Activated CD4-positive, alpha-beta memory T cell treated with anti-CD3 and anti-CD28 coated beads for 36 hours (primary cell): ENCODE data around the gene NABP2. TPM values are rescaled to one million over a fixed set of nuclear protein-coding genes. Genes with fewer than 3 reads are reported as not detected.

ENCODE experiments used
- CTCF ChIA-PET: fragments of 350-600 bp; sonication (Branson Sonifier 250); formaldehyde crosslinking; loops from one replicate; lab custom pipeline; 2021; ENCODE audit warnings: antibody characterized with exemption, inconsistent platforms; lab: Charles Lee
- POLR2A ChIA-PET: fragments of 350-600 bp; sonication (Branson Sonifier 250); formaldehyde crosslinking; loops from one replicate; lab custom pipeline; 2021; ENCODE audit warnings: antibody characterized with exemption; lab: Charles Lee
- DNase-seq: peaks from one replicate; pipeline ENCODE4 v3.0.0-alpha.2; 2020
- H3K27ac Mint-ChIP-seq: one replicate; pipeline ENCODE4 v1.8.0; 2021; ENCODE audit warnings: mixed read lengths
- H3K27me3 Mint-ChIP-seq: one replicate; pipeline ENCODE4 v1.8.0; 2021; ENCODE audit warnings: mixed read lengths
- H3K36me3 Mint-ChIP-seq: one replicate; pipeline ENCODE4 v1.8.0; 2021; ENCODE audit warnings: mixed read lengths
- H3K4me1 Mint-ChIP-seq: one replicate; pipeline ENCODE4 v1.8.0; 2021; ENCODE audit warnings: low read depth, mixed read lengths
- H3K4me3 Mint-ChIP-seq: one replicate; pipeline ENCODE4 v1.8.0; 2021; ENCODE audit warnings: mild to moderate bottlenecking, mixed read lengths
- H3K9me3 Mint-ChIP-seq: one replicate; pipeline ENCODE4 v1.8.0; 2021; ENCODE audit warnings: mixed read lengths
- intact Hi-C: fragments of 100-400 bp; cut with micrococcal nuclease; formaldehyde crosslinking; loops from one replicate; pipeline ENCODE4 v1.15.1; 2023
- total RNA-seq, 2 experiments: library from RNA; stranded (reverse); gene quantifications; one replicate each; pipeline ENCODE4 v1.2.3, GENCODE V29; 2021

NABP2 gene
- total RNA-seq, 2 experiments from 2014 or later, result 62.0 to 62.2 TPM

DNA sequence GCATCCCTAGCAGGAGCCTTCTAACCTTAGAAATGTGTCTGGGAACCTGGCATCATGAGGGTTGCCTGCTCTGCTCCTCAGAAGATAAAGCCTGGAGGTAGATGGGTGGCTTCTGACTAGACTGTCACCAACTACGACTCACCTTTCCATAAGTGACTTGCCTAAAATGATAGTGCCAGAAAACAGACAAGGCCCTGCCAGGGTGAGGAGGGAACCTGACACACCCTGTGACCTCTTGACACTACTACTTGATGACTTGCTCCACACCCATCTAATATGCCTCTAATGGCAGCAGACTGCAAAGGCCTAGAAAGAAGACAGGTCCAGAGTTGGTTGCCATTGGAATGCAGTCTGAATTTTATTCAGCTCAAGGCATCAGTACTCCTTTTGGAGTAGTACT is 11.8 kb upstream of the NABP2 start:
- Mint-ChIP-seq H3K9me3 (no peaks in the 10 kb centered on the region), H3K27me3 (no peaks in the 10 kb centered on the region), H3K27ac (no peak overlapping the region), H3K36me3 (peaks cover 48% of the 10 kb centered on the region), H3K4me1 (peaks cover 14% of the 10 kb centered on the region), H3K4me3 (no peak overlapping the region)
- intact Hi-C loops, result loop anchor here (1.0 kb wide), 1 partner anchor 12 kb away; the partner anchor contains the start of gene NABP2
- CTCF ChIA-PET, result interaction anchor here (1.1 to 1.7 kb wide), 3 partner anchors 9 to 84 kb away, joined by 4 to 7 read pairs (median 5); partner anchors contain the start of genes ESYT1 and RNF41
- DNase-seq, result peak; percentile 52
- POLR2A ChIA-PET, result no interaction called here

DNA sequence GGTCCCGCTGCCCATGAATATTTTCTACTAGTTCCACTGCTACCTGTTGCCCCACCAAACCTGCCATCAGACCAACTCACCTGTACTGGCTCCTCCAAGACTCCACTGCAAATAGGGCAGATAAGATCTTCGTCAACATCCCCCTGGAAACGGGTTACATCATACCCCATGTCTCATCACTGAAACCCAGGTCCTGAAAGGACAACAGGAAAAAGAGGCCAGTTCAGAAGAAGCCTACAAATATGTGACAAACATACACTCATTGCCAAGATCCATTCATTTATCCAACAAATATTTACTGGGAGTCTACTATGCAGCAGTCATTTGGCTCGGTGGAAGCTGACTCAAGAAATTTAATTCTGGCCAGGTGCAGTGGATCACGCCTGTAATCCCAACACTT is 10.3 kb upstream of the NABP2 start:
- Mint-ChIP-seq H3K27ac (no peak overlapping the region), H3K36me3 (peaks cover 42% of the 10 kb centered on the region), H3K27me3 (no peaks in the 10 kb centered on the region), H3K4me1 (peaks cover 14% of the 10 kb centered on the region), H3K4me3 (no peak overlapping the region), H3K9me3 (no peaks in the 10 kb centered on the region)
- DNase-seq, result no peak
- ChIA-PET POLR2A (no interaction called here), CTCF (interaction anchor here (1.3 to 1.5 kb wide), 3 partner anchors 8 to 44 kb away, joined by 3 to 7 read pairs (median 5); partner anchors contain the start of genes ANKRD52, RNF41 and SMARCC2)
- intact Hi-C loops, result no loop called here

DNA sequence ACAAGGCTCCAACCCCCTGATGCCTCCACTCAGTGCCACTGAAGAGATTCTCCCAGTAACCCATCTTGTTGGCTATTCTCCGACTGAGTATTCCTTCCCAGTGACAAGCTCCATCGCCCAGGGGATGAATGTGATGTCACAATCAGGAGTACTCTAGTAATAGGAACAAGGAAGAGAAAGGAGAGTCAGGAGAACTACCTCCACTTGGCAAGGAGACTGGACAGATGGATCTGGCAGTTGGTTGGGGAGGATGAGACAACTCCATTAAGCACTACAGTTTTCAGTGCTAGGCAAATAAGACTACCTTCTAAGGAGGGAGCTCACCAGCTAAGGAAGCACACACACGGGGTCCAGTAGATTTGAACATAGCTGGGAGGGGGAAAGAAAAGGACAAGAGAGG is 7.7 kb upstream of the NABP2 start:
- peaks cover 20% of the 10 kb centered on the region for H3K4me1 Mint-ChIP-seq
- intact Hi-C loops, result no loop called here
- H3K27me3 Mint-ChIP-seq, result no peaks in the 10 kb centered on the region
- DNase-seq, result no peak
- peaks cover 28% of the 10 kb centered on the region for H3K36me3 Mint-ChIP-seq
- POLR2A ChIA-PET, result no interaction called here
- no peak overlapping the region for H3K4me3 Mint-ChIP-seq
- no peak overlapping the region for H3K27ac Mint-ChIP-seq
- CTCF ChIA-PET, result interaction anchor here (0.7 to 1.7 kb wide), 7 partner anchors 8 to 357 kb away, joined by 3 to 7 read pairs (median 4); partner anchors contain the start of genes ANKRD52 and CNPY2
- H3K9me3 Mint-ChIP-seq, result no peaks in the 10 kb centered on the region

DNA sequence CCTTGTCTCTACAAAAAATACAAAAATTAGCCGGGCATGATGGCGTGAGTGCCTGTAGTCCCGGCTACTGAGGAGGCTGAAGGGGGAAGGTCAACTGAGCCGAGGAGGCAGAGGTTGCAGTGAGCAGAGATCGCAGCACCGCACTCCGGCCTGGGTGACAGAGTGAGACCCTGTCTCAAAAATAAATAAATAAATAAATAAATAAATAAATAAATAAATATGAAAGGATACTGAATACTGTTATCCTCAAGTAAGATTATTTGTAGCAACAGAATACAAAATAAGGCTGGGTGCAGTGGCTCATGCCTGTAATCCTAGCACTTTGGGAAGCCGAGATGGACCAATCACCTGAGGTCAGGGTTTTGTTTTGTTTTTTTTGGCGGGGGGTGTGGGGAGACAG is 4.3 kb upstream of the NABP2 start:
- Mint-ChIP-seq H3K27ac (no peak overlapping the region), H3K36me3 (peaks cover 9% of the 10 kb centered on the region), H3K4me3 (no peak overlapping the region), H3K9me3 (no peaks in the 10 kb centered on the region), H3K4me1 (peaks cover 30% of the 10 kb centered on the region), H3K27me3 (no peaks in the 10 kb centered on the region)
- DNase-seq, result no peak
- POLR2A ChIA-PET, result no interaction called here
- intact Hi-C loops, result loop anchor here (5.0 to 10.0 kb wide), 4 partner anchors 37 to 403 kb away; partner anchors contain the start of genes ANKRD52, ORMDL2, RAB5B and RPS26
- CTCF ChIA-PET, result interaction anchor here (0.6 to 4.0 kb wide), 3 partner anchors 13 to 173 kb away, joined by 3 to 50 read pairs (median 33); partner anchors contain the start of gene SMARCC2

DNA sequence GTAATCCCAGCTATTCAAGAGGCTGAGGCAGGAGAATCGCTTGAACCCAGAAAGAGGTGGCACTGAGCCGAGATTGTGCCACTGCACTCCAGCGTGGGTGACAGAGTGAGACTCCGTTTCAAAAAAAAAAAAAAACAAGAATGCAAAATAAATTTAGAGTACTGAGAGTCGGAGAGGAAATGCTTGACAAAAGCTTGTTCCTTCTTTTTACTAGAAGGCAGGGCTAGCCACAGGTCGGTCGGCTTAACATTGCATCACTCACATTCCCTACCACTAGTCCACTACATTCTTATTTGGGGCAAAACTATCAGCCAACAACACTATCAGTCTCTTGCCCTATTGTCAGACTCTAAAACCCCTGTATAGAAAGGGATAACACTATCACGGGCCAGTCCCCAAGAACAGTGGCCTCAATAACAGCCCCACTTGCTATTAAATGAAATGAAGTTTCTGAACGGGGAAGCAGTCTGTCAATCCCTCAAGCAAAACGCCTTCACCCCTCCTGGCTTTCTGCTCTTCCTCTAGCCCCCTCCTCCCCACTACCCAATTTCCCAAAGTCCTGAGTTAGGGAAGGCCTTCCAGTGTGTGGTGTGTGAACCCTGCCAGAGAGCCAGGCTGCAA is 3.4 kb upstream of the NABP2 start:
- ChIA-PET CTCF (interaction anchor here (0.6 to 4.0 kb wide), 12 partner anchors 14 to 243 kb away, joined by 3 to 50 read pairs (median 8); partner anchors contain the start of genes ANKRD52, MYL6, MYL6B and SMARCC2), POLR2A (interaction anchor here (0.6 to 3.0 kb wide), 5 partner anchors 11 to 113 kb away, joined by 3 to 20 read pairs (median 10); partner anchors contain the start of genes ANKRD52, ESYT1, PAN2 and ZC3H10)
- H3K4me1 Mint-ChIP-seq, result peaks cover 36% of the 10 kb centered on the region
- peaks cover 6% of the 10 kb centered on the region for H3K36me3 Mint-ChIP-seq
- no peak for DNase-seq
- peak overlapping the region; percentile 16 for H3K27ac Mint-ChIP-seq
- H3K27me3 Mint-ChIP-seq, result no peaks in the 10 kb centered on the region
- H3K4me3 Mint-ChIP-seq, result peak overlapping the region; percentile 96
- H3K9me3 Mint-ChIP-seq, result no peaks in the 10 kb centered on the region
- intact Hi-C loops, result loop anchor here (5.0 to 10.0 kb wide), 4 partner anchors 37 to 403 kb away; partner anchors contain the start of genes ANKRD52, ORMDL2, RAB5B and RPS26

DNA sequence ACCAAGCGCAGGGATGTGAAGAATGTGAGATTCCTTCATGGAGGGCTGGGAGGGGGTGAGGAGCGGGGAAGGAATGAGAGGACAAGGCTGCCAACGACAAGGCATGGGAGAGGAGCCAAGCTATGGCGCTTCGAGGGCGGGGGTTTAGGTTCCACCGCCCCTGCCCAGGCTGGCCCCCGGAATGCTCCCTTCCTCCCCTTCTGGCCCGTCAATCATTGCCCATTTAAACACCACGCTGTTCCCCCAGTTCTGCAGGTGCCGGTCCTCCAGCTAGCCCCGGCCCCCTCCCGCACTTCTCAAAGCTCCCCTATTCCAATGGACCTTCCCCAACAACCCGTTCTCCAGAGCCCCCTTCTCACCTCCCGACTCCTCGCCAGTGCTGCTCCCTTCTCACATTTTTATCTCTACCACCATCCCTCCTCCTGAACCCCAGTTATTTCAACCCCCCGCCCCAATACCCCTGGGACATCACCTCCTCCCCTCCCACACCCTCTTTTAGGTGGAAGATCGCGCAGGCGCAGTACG is 2.8 kb upstream of the NABP2 start:
- Mint-ChIP-seq H3K27ac (peak overlapping the region; percentile 96), H3K9me3 (no peaks in the 10 kb centered on the region), H3K4me3 (peak overlapping the region; percentile 96), H3K36me3 (peaks cover 9% of the 10 kb centered on the region), H3K4me1 (peaks cover 36% of the 10 kb centered on the region), H3K27me3 (no peaks in the 10 kb centered on the region)
- intact Hi-C loops, result loop anchor here (5.0 to 10.0 kb wide), 4 partner anchors 36 to 404 kb away; partner anchors contain the start of genes ANKRD52, ORMDL2, RAB5B and RPS26
- ChIA-PET CTCF (interaction anchor here (0.6 to 4.0 kb wide), 20 partner anchors 8 to 1181 kb away, joined by 3 to 50 read pairs (median 6); partner anchors contain the start of genes ANKRD52, MYL6, MYL6B and PA2G4), POLR2A (interaction anchor here (0.6 to 3.0 kb wide), 12 partner anchors 10 to 248 kb away, joined by 3 to 20 read pairs (median 6); partner anchors contain the start of genes ANKRD52, CNPY2, ESYT1 and PAN2)
- no peak for DNase-seq

DNA sequence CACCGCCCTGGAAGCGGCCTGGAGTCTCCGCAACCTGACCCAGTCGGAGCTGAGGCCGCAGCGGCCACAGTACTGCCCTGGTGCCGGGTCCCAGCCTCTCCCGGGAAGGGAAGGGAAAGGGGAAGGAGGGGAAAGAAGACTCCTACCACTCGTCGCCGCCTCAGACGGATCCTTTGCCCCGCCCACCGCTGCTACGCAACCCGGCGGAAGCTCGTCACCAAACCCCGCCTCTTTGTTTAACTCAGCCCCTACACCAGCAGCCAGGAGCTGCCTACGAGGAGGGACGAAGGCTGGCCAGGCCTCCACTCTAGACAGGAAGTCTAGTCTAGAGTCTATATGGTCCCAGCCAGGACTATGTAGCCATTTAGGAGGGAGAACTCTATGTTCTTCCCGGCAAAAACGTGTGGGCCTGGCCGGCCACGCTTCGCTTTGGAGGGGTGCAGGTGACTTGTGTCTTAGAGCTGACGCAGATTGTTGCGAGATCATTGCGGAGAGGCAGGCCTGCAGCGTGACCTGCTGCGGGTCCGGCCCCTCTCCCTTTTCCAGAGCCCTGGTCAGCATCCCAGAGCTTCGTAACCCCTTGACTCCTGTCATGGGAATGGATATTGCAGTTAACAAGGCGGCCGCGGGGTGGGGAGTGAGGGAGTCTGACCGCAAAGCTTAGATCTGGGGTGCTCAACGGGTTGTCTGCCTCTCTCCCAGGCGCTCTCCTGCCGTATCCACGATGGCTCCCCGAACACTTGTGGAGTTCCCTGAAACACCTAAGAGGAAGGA is 2.2 kb upstream of the NABP2 start, which contains the start of gene RNF41:
RNF41 (minus strand) TSS at position 166 of the 774 bp plus-strand sequence. CDS start 7,875 bp downstream, outside the sequence.
- intact Hi-C loops, result loop anchor here (2.0 to 10.0 kb wide), 6 partner anchors 15 to 405 kb away; partner anchors contain the start of genes ANKRD52, MYL6B, ORMDL2 and RAB5B
- Mint-ChIP-seq H3K27me3 (no peaks in the 10 kb centered on the region), H3K4me3 (peak within 1 kb of the TSS; percentile 96), H3K27ac (peak within 1 kb of the TSS; percentile 96), H3K36me3 (peaks cover 6% of the 10 kb centered on the region), H3K4me1 (peaks cover 33% of the 10 kb centered on the region), H3K9me3 (no peaks in the 10 kb centered on the region)
- peak; percentile 95 for DNase-seq
- POLR2A ChIA-PET, result interaction anchor here (0.8 to 3.0 kb wide), 17 partner anchors 19 to 248 kb away, joined by 3 to 20 read pairs (median 4); partner anchors contain the start of genes ANKRD52, CNPY2, ESYT1 and MYL6B
- CTCF ChIA-PET, result interaction anchor here (0.6 to 4.0 kb wide), 25 partner anchors 9 to 1181 kb away, joined by 3 to 50 read pairs (median 4); partner anchors contain the start of genes ANKRD52, ESYT1, MYL6 and MYL6B

DNA sequence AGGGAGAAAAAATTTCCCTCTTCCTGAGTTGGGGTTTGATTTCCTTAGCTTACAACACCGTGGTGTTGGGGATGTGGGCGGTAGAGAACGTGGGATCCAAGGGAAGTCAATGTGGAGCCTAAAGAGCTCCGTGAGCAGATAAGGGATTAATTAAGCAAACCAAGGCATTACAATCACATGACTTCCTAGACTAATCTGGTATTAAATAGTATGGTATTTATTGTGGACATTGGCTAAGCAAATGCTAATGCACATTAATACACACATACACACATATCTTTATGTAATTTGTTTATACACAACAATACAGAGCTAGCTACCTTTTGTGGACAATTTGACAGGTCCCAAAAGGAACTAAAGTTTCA is 1.6 kb upstream of the NABP2 start:
- ChIA-PET CTCF (interaction anchor here (0.6 to 4.0 kb wide), 22 partner anchors 9 to 283 kb away, joined by 3 to 50 read pairs (median 4); partner anchors contain the start of genes ANKRD52, ESYT1, MYL6 and PA2G4), POLR2A (interaction anchor here (0.8 to 3.0 kb wide), 15 partner anchors 19 to 249 kb away, joined by 3 to 20 read pairs (median 4); partner anchors contain the start of genes ANKRD52, ESYT1, MYL6B and PA2G4)
- intact Hi-C loops, result loop anchor here (2.0 to 10.0 kb wide), 6 partner anchors 16 to 405 kb away; partner anchors contain the start of genes ANKRD52, MYL6B, ORMDL2 and RAB5B
- H3K9me3 Mint-ChIP-seq, result no peaks in the 10 kb centered on the region
- H3K27ac Mint-ChIP-seq, result peak overlapping the region; percentile 96
- no peak for DNase-seq
- H3K4me1 Mint-ChIP-seq, result peaks cover 33% of the 10 kb centered on the region
- peak overlapping the region; percentile 96 for H3K4me3 Mint-ChIP-seq
- peaks cover 9% of the 10 kb centered on the region for H3K36me3 Mint-ChIP-seq
- H3K27me3 Mint-ChIP-seq, result no peaks in the 10 kb centered on the region

DNA sequence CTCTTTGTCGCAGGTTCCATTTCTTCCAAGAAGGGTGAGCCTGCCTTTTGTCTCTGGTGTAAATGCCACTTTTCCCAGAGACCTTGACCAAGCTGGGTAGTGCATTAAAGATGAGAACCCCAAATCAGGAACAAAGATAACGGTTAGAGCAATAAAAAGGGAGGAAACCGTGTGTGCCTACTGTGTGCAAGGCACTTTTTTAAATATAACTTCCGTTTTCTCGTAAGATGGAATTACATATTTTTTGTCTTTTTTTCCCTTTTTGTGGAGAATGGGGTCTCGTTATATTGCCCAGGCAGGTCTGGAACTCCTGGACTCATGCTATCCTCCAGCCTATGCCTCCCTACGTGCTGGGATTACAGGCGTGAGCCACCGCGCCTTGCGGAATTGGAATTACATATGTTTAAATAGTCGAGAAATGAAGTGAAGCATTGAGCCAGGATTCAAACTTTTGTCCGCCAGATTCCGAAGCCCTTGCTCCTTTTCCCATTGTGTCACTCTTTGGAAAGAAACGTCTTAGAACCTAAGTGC is 506 bp upstream of the NABP2 start:
- ChIA-PET POLR2A (interaction anchor here (0.7 kb wide), 1 partner anchor 105 kb away, joined by 3 read pairs; the partner anchor contains the start of gene ZC3H10), CTCF (interaction anchor here (2.7 to 4.0 kb wide), 3 partner anchors 16 to 240 kb away, joined by 12 to 50 read pairs (median 33); partner anchors contain the start of gene SMARCC2)
- Mint-ChIP-seq H3K36me3 (peaks cover 9% of the 10 kb centered on the region), H3K27me3 (no peaks in the 10 kb centered on the region), H3K27ac (peak overlapping the region; percentile 80), H3K9me3 (no peaks in the 10 kb centered on the region), H3K4me3 (peak overlapping the region; percentile 87), H3K4me1 (peaks cover 33% of the 10 kb centered on the region)
- intact Hi-C loops, result loop anchor here (1.0 to 10.0 kb wide), 11 partner anchors 11 to 406 kb away; partner anchors contain the start of genes ANKRD52, MYL6B, ORMDL2 and RAB5B
- no peak for DNase-seq

DNA sequence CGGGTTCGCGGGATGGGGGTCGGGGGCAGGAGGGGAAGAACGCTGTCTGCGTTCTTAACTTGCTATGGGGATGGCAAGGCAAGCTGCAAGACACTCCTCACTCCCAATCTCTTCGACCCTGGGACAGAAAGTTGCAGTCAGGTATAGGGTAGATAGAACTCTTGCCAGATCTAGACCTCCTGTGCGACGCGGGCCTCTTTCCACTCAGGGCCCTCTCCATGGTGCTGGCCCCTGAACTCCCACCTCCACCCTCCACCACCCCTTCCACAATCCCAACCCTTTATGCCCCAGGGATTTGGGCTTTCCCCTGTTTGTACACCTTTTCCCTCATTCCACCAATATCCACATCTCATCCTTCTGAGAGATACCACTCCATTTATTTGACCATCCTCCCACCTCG is 812 bp downstream of the NABP2 start:
- POLR2A ChIA-PET, result no interaction called here
- DNase-seq, result peak; percentile 15
- peaks cover 12% of the 10 kb centered on the region for H3K36me3 Mint-ChIP-seq
- no peaks in the 10 kb centered on the region for H3K9me3 Mint-ChIP-seq
- H3K27me3 Mint-ChIP-seq, result no peaks in the 10 kb centered on the region
- H3K4me3 Mint-ChIP-seq, result peak overlapping the region; percentile 87
- CTCF ChIA-PET, result interaction anchor here (1.2 to 1.4 kb wide), 2 partner anchors 28 to 33 kb away, joined by 3 to 6 read pairs; partner anchors contain the start of gene ANKRD52
- H3K4me1 Mint-ChIP-seq, result peaks cover 33% of the 10 kb centered on the region
- H3K27ac Mint-ChIP-seq, result peak overlapping the region; percentile 71
- intact Hi-C loops, result loop anchor here (1.0 to 10.0 kb wide), 9 partner anchors 13 to 408 kb away; partner anchors contain the start of genes ANKRD52, ORMDL2, RAB5B and RPS26
